Loucy (cell line): Measurements from ENCODE around the gene C22orf39.

Experiments
- H2AFZ ChIP-seq: fragments of 200-600 bp; sonication (generic); 2 replicates; pipeline ENCODE4 v1.6.0; 2016; ENCODE audit warnings: antibody characterized with exemption, mild to moderate bottlenecking, low read length, moderate library complexity
- H3F3A ChIP-seq: fragments of 200-600 bp; 2 replicates; pipeline ENCODE4 v1.6.0; 2016; ENCODE audit warnings: antibody characterized with exemption, low read depth, mild to moderate bottlenecking
- H3K27me3 ChIP-seq: fragments of 200-600 bp; sonication (generic); 2 replicates; pipeline ENCODE4 v1.6.1; 2014; ENCODE audit warnings: low read length, mild to moderate bottlenecking; ENCODE audit not compliant: insufficient read depth, poor library complexity, severe bottlenecking
- H3K36me3 ChIP-seq: fragments of 200-600 bp; sonication (generic); 2 replicates; pipeline ENCODE4 v1.6.1; 2016; ENCODE audit warnings: low read length; ENCODE audit not compliant: insufficient read depth
- H3K4me1 ChIP-seq: fragments of 200-600 bp; sonication (generic); 2 replicates; pipeline ENCODE4 v1.5.1; 2014; ENCODE audit warnings: low read length, mild to moderate bottlenecking; ENCODE audit not compliant: insufficient read depth, poor library complexity, severe bottlenecking
- H3K4me2 ChIP-seq: fragments of 200-600 bp; sonication (generic); 2 replicates; pipeline ENCODE4 v1.6.0; 2014; ENCODE audit warnings: antibody characterized with exemption, low read length, low read depth, mild to moderate bottlenecking; ENCODE audit not compliant: poor library complexity, severe bottlenecking
- H3K4me3 ChIP-seq: fragments of 200-600 bp; sonication (generic); 2 replicates; pipeline ENCODE4 v1.5.1; 2014; ENCODE audit warnings: low read length, mild to moderate bottlenecking, mixed read lengths; ENCODE audit not compliant: poor library complexity, severe bottlenecking
- H3K79me2 ChIP-seq: fragments of 200-600 bp; sonication (generic); 2 replicates; pipeline ENCODE4 v1.6.1; 2014; ENCODE audit warnings: low read length; ENCODE audit not compliant: insufficient read depth
- H3K9ac ChIP-seq: fragments of 200-600 bp; sonication (generic); 2 replicates; pipeline ENCODE4 v1.6.0; 2014; ENCODE audit warnings: mild to moderate bottlenecking, low read depth, low read length, moderate library complexity; ENCODE audit not compliant: poor library complexity, severe bottlenecking
- H3K9me2 ChIP-seq: fragments of 200-600 bp; sonication (generic); replicated peaks from 2 replicates; pipeline ENCODE4 v1.6.1; 2016; ENCODE audit warnings: low read depth, low read length, mixed read lengths
- H3K9me3 ChIP-seq: fragments of 200-600 bp; sonication (generic); 2 replicates; pipeline ENCODE4 v1.6.1; 2014; ENCODE audit warnings: mild to moderate bottlenecking, antibody characterized with exemption, low read length, low read depth; ENCODE audit not compliant: insufficient read depth
- H4K20me1 ChIP-seq: fragments of 200-600 bp; sonication (generic); 2 replicates; pipeline ENCODE4 v1.6.0; 2014; ENCODE audit warnings: antibody characterized with exemption, low read length, mild to moderate bottlenecking; ENCODE audit not compliant: insufficient read depth, poor library complexity, severe bottlenecking
- CTCF ChIP-seq: fragments of 200-600 bp; sonication (generic); conservative IDR thresholded peaks from 2 replicates; pipeline ENCODE4 v1.5.1; 2014; ENCODE audit warnings: mild to moderate bottlenecking, antibody characterized with exemption, low read length
- EZH2phosphoT487 ChIP-seq: fragments of 200-600 bp; IDR thresholded peaks from 2 replicates; pipeline ENCODE4 v1.6.1; 2018; ENCODE audit warnings: antibody characterized with exemption, mild to moderate bottlenecking, moderate library complexity, borderline replicate concordance

The C22orf39 gene

DNA sequence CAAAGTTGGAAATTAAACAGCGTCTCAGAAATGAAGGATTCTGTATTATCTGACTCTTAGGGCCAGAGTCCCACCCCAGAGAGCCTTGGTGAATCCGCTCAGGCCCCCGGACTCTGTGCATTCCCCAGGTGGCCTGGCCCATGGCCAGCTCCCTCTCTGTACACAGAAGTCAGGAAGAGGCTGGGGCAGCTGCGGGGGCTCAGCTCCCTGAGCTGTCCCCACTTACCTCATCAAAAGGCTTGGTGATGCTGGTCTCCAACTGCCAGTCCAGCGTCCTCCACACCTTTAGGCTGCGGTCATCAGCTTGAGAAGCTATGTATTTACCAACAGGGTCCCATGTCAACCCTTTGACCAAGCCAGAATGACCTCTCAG, 51.0 kb downstream of the C22orf39 start:
- TF ChIP-seq EZH2phosphoT487 = no peak
- no peak for TF ChIP-seq CTCF
- H3K27me3 ChIP-seq = no peaks in the 10 kb centered on the region
- no peaks in the 10 kb centered on the region for H3F3A ChIP-seq
- no peaks in the 10 kb centered on the region for H3K79me2 ChIP-seq
- no peaks in the 10 kb centered on the region for H3K9me3 ChIP-seq
- H3K4me3 ChIP-seq = no peak overlapping the region
- no peaks in the 10 kb centered on the region for H3K9me2 ChIP-seq
- no peak overlapping the region for H3K4me2 ChIP-seq
- no peak overlapping the region for H2AFZ ChIP-seq
- H3K36me3 ChIP-seq = peaks cover 91% of the 10 kb centered on the region; the same call in 1 of the 2 replicates
- H4K20me1 ChIP-seq = no peaks in the 10 kb centered on the region
- no peak overlapping the region for H3K9ac ChIP-seq
- no peaks in the 10 kb centered on the region for H3K4me1 ChIP-seq

- no peaks in the 10 kb centered on the region; the same call in 1 of the 2 replicates for H3F3A ChIP-seq
- H3K9me2 ChIP-seq = no peaks in the 10 kb centered on the region
- H3K9ac ChIP-seq = no peak overlapping the region
- TF ChIP-seq EZH2phosphoT487 = no peak
- TF ChIP-seq CTCF = no peak
- H4K20me1 ChIP-seq = no peaks in the 10 kb centered on the region
- H3K9me3 ChIP-seq = no peaks in the 10 kb centered on the region
- no peaks in the 10 kb centered on the region for H3K27me3 ChIP-seq
- no peak overlapping the region for H2AFZ ChIP-seq
- H3K4me2 ChIP-seq = no peak overlapping the region
- no peak overlapping the region for H3K4me3 ChIP-seq
- peaks cover 86% of the 10 kb centered on the region; the same call in 1 of the 2 replicates for H3K36me3 ChIP-seq
- no peaks in the 10 kb centered on the region for H3K4me1 ChIP-seq
- H3K79me2 ChIP-seq = no peaks in the 10 kb centered on the region
Measured at GRCh38 chr22:19395276-19395675, 52.2 kb downstream of the C22orf39 start.

DNA sequence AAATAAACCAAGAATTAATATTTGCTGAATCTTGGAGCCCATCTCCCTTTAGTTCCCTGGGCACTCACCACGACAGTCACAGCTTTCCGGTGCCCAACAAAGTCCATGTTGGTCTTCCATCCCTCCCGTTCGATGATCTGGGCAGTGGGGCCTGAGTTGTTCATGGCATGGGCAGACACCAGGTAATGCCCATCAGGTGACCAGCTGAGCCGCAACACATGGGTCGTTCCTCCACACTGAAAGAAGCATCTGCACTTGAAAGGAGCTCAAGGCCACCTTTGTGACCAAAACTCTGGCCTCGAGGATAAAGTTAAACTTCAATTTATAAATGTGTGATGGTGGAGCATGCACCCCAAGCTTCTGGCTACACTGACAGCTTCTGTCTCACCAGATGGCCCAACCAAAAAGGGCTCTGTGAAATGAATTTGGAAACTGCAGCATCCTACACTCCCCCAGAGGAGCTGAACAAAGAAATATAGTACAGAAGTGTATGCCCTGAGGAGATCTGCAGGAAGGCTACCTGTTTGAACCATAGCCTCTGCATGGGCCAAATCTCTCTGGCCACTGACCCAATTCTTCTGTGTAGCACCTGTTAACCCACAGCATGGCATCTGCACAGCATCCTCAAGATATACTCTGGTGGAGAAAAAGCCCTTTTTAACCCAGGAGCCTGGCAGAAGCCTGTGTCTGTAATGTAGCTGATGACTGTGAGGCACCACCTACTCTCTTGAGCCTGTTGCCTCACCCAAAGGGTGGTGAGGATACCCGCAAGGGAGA, 53.0 kb downstream of the C22orf39 start:
- Histone ChIP-seq H3K79me2 (no peaks in the 10 kb centered on the region), H3K4me1 (no peaks in the 10 kb centered on the region), H3K9me2 (no peaks in the 10 kb centered on the region), H3K9ac (no peak overlapping the region), H3K9me3 (no peaks in the 10 kb centered on the region), H3K36me3 (peaks cover 89% of the 10 kb centered on the region; the same call in 1 of the 2 replicates), H3F3A (no peaks in the 10 kb centered on the region; the same call in 1 of the 2 replicates), H3K4me2 (no peak overlapping the region), H3K27me3 (no peaks in the 10 kb centered on the region), H3K4me3 (no peak overlapping the region), H4K20me1 (no peaks in the 10 kb centered on the region), H2AFZ (no peak overlapping the region)
- no peak for TF ChIP-seq EZH2phosphoT487
- no peak for TF ChIP-seq CTCF
